ENCODE measurements around the gene NTNG1. TPM values are rescaled to one million over a fixed set of nuclear protein-coding genes. Genes with fewer than 3 reads are reported as not detected.

NTNG1 gene
- total RNA-seq, 1 donor from 2014 or later: 3.2 TPM

DNA sequence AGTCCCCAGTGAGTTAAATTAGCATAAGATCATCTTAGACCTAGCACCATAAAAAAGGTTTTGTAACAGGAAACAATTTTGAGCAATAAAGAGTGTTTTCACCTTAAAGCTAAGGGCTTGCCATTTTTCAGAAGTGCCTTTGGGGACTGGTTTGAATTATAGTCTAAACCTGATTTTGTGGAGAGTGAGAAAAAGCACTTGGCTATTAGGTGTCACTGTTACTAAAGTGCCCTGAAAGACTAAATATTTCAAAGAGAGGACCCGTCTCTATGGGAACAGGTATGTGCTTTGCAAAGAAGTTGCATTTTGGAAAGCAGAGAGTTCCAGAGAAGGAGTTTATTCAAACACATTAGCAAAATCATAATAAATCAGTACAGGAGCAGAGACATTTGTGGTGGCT lies 9.1 kb downstream of the NTNG1 start:
- Mint-ChIP-seq H3K27ac (ENCODE audit: unreplicated experiment) (no peak overlapping the region), H3K9me3 (ENCODE audit: unreplicated experiment) (no peaks in the 10 kb centered on the region), H3K4me3 (ENCODE audit: unreplicated experiment) (no peak overlapping the region), H3K4me1 (ENCODE audit: unreplicated experiment) (peaks cover 2% of the 10 kb centered on the region), H3K36me3 (ENCODE audit: low read depth, unreplicated experiment) (no peaks in the 10 kb centered on the region), H3K27me3 (ENCODE audit: unreplicated experiment) (no peaks in the 10 kb centered on the region)
- TF ChIP-seq CTCF (IDR thresholded peaks at IDR 0.05; ENCODE audit: unreplicated experiment): no peak
- DNase-seq (ENCODE audit: low spot score): no peak

- no peak overlapping the region for H3K4me3 Mint-ChIP-seq (ENCODE audit: unreplicated experiment)
- H3K27ac Mint-ChIP-seq (ENCODE audit: unreplicated experiment): no peak overlapping the region
- no peaks in the 10 kb centered on the region for H3K36me3 Mint-ChIP-seq (ENCODE audit: low read depth, unreplicated experiment)
- H3K27me3 Mint-ChIP-seq (ENCODE audit: unreplicated experiment): no peaks in the 10 kb centered on the region
- TF ChIP-seq CTCF (IDR thresholded peaks at IDR 0.05; ENCODE audit: unreplicated experiment): no peak
- H3K9me3 Mint-ChIP-seq (ENCODE audit: unreplicated experiment): no peaks in the 10 kb centered on the region
- DNase-seq (ENCODE audit: low spot score): no peak
- peaks cover 2% of the 10 kb centered on the region for H3K4me1 Mint-ChIP-seq (ENCODE audit: unreplicated experiment)
Observed at GRCh38 chr1:107151295-107151694, 10.5 kb downstream of the NTNG1 start.

GRCh38 chr1:107152395-107152794 lies 11.6 kb downstream of the NTNG1 start:
- H3K36me3 Mint-ChIP-seq (ENCODE audit: low read depth, unreplicated experiment): no peaks in the 10 kb centered on the region
- no peak for TF ChIP-seq CTCF (IDR thresholded peaks at IDR 0.05; ENCODE audit: unreplicated experiment)
- peaks cover 2% of the 10 kb centered on the region for H3K4me1 Mint-ChIP-seq (ENCODE audit: unreplicated experiment)
- H3K4me3 Mint-ChIP-seq (ENCODE audit: unreplicated experiment): no peak overlapping the region
- H3K9me3 Mint-ChIP-seq (ENCODE audit: unreplicated experiment): no peaks in the 10 kb centered on the region
- no peak overlapping the region for H3K27ac Mint-ChIP-seq (ENCODE audit: unreplicated experiment)
- H3K27me3 Mint-ChIP-seq (ENCODE audit: unreplicated experiment): no peaks in the 10 kb centered on the region
- no peak for DNase-seq (ENCODE audit: low spot score)

DNA sequence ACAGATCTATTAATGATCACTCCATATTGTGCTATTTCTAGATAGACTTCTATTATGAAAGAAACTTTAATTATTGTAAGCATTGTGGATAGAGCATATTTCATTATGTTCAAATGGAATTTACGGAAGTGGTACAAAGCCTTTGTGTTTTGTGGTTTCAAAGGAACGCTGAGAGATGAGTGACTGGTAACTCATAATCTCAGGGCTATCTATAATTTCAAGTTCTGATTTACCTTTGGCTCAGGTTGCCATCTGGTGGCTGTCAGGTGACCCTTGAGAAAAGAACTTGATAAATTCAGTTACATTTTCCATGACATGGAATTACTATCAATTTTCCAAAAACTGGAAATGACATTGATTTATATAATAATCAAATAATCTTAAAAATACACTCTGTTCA lies 12.2 kb downstream of the NTNG1 start:
- no peak overlapping the region for H3K4me3 Mint-ChIP-seq (ENCODE audit: unreplicated experiment)
- H3K4me1 Mint-ChIP-seq (ENCODE audit: unreplicated experiment): peaks cover 2% of the 10 kb centered on the region
- H3K9me3 Mint-ChIP-seq (ENCODE audit: unreplicated experiment): no peaks in the 10 kb centered on the region

GRCh38 chr1:107158496-107158895 lies 17.7 kb downstream of the NTNG1 start:
- H3K9me3 Mint-ChIP-seq (ENCODE audit: unreplicated experiment): no peaks in the 10 kb centered on the region
- no peaks in the 10 kb centered on the region for H3K36me3 Mint-ChIP-seq (ENCODE audit: low read depth, unreplicated experiment)
- DNase-seq (ENCODE audit: low spot score): no peak
- TF ChIP-seq CTCF (IDR thresholded peaks at IDR 0.05; ENCODE audit: unreplicated experiment): no peak
- H3K4me3 Mint-ChIP-seq (ENCODE audit: unreplicated experiment): no peak overlapping the region
- H3K27ac Mint-ChIP-seq (ENCODE audit: unreplicated experiment): no peak overlapping the region
- H3K27me3 Mint-ChIP-seq (ENCODE audit: unreplicated experiment): no peaks in the 10 kb centered on the region
- no peaks in the 10 kb centered on the region for H3K4me1 Mint-ChIP-seq (ENCODE audit: unreplicated experiment)

More for the DNA sequence above, 12.2 kb downstream of the NTNG1 start:
- no peak for TF ChIP-seq CTCF (IDR thresholded peaks at IDR 0.05; ENCODE audit: unreplicated experiment)
- Mint-ChIP-seq H3K27me3 (ENCODE audit: unreplicated experiment) (no peaks in the 10 kb centered on the region), H3K36me3 (ENCODE audit: low read depth, unreplicated experiment) (no peaks in the 10 kb centered on the region), H3K27ac (ENCODE audit: unreplicated experiment) (no peak overlapping the region)
- no peak for DNase-seq (ENCODE audit: low spot score)
